ENCODE data around the gene ABCA13.

The ABCA13 gene

DNA sequence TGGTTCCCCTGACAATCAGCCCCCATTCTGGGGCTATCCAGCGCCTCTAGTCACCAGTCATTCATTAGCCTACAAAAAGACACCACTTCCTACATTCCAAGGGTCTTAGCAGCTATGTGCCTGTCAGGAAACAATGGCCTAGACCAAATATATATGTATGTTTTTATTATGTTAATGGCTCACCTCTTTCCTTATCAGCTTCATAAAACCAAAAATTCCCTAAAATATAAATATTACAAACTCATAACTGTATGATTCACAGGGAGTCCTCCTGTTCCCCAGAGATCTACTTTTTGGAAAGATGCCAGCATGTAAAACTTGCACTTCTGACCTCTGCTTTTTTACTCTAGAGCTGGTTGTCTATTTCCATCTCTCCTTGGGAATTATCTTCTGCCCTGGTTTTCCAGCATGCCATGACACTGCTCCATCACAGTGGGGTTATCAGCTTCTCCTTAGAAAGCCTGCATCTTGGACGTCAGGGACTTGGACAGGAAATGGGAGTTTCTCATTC lies 79.2 kb downstream of the ABCA13 start:
- no peak for DNase-seq

DNA sequence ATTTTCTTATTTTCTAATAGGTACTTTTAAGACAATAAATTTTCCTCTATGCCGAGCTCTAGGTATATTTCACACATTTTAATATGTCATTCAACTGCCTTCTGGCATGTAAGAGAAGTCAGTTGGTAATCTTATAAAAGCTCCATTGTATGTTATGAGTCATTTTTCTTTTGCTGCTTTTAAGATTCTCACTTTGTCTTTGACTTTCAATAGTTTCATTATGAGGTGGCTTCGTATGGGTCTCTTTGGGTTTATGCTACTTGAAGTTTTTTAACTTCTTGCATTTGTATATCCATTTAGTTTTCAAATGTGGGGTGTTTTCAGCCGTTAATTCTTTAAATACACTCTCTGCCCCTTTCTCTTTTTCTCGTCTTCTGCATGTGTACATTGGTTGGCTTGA lies 80.5 kb downstream of the ABCA13 start:
- no peak for DNase-seq

DNA sequence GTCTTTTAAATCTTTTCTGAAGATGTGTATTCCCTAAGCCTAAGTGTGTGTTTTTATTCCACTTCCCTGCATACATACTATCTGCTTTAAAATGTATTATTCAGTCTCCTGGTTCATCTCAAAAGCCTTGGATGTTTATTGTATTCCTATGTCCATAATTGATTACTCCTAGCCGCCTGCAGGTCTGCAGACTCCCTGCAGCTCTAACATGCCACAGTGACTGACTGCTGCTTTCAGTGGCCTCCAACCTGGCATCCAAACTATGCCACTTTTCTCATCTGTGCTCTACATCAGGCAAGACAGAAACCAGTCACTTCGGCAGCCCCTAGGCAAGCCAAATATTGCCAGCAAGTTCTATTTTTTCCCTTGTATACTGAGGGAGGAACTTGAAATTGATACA lies 81.7 kb downstream of the ABCA13 start:
- no peak for DNase-seq

DNA sequence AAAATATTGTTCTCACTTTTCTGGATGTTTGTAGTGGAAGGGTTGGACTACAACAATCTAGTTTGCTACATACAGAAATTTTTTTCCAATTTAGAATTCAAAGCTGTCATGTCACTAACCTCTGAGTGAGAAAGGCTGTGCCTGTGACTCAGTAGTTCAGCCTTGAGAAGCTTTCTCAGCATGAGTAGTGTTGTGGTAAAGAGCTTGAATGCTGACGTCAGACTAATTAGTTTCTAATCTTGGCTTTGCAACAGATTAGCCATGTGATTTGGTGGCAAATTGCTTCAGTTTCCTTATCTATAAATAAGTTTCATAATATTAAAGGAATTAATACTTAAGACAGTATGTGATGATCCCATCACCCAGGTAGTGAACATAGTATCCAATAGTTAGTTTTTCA lies 83.8 kb downstream of the ABCA13 start:
- DNase-seq = peak; percentile 7

DNA sequence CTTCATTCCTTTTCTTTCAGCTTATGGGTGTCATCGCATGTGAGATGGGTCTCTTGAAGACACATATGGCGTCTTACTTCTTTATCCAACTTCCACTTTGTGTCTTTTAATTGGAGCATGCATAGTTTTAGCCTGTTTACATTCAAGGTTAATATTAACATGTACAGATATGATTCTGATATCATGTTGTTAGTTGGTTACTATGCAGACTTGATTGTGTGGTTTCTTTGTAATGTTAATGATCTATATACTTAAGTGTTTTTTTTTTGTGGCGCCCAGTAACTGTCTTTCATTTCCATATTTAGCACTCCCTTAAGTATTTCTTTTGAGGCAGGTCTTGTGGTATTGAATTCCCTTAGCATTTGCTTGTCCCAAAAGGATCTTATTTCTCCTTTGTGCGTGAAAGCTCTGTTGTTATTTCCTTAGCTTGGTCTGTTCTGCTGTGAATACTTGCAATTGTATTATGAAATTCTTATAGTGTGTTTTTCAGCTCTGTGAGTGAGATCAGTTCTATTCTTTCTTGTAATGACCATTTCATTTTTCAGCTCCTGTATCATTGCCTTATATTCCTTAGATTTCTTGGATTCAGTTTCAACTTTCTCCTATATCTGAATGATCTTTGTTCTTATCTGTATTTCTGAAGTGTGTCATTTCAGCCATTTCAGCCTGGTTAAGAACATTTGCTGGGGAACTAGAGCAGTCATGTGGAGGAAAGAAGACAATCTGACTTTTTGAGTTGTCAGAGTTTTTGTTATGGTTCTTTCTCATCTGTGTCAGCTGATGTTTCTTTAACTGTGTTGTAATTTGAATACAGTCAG lies 88.4 kb downstream of the ABCA13 start:
- no peak for DNase-seq

DNA sequence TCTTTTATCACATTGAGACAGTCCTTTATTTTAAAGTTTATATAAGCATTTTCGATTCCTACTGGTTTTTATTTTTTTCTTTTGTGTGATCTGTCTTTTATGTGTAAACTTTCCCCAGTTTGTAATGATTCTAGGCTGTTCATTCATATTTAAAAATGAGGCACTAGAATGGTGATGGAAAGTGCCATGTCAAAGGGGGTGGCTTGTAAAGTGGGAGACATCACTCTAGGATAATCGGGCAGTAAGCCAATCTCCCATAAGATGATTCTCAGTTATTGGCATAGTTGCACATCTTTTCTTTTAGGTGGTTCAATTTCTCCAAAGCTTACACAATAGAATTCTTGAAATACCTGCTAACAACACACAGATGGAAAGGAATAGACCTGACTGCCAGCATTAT lies 90.4 kb downstream of the ABCA13 start:
- DNase-seq = no peak

DNA sequence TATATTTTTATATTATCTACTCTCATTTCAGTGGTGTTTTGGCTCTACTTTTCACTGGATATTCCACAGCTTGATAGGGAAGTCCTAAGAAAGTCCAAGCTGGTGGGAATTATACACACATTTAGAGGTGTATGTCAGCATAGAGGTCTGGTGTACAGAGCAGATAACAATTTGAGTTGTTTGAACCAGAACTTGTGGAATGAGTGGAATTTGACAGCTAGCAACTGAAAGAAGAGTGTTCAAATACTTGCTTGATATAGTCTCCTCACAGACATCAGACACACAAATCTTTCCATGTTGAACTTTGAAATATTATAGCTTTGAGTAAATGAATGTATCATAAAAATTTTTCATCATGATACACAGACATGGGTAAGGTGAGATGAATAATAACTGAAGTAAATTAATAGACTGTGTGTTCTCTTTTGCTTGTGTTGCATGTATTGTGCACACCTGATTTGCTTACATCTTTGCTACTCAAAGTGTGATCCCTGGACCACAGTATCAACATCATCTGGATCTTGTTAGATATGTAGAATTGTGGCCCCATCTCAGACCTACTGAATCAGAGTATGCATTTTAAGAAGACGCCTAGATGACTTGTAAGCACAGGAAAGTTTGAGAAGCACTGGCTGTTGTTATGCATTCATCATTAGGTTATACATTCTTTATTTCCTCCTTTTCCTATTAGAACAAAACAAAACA lies 91.5 kb downstream of the ABCA13 start:
- no peak for DNase-seq

DNA sequence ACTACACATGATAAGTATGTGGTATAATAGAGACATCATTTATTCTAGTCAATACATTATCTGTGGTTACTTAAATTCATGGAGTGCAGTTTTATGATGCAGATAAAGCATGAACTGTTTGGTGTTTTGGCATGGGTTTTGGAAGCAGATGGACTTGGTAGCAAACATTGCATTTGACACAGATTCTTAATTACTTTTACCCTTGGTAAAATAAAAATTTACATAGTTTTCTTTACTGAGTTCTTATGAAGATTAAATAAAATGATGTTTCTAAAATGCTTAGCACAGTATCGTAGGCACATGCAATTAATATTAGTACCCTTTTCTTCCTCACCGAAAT lies 92.0 kb downstream of the ABCA13 start:
- DNase-seq = no peak

DNA sequence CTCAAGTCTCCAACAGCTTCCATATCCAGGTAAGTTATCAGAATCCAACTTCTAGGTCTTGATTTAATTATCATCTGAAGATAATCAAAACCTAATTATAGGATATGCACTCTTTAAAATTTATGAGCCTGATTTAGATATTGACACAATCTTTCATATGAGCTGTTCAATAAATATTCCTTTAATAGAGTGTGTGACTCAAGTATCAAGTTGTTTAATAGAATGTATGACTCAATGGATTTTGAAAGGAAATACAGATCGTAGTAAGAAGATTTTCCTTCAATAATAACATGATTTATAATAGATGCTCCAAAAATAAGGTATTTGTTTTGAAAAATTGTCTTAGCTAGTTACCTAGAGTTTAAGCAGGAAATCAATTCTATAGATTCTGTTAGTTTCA lies 97.8 kb downstream of the ABCA13 start:
- no peak for DNase-seq

DNA sequence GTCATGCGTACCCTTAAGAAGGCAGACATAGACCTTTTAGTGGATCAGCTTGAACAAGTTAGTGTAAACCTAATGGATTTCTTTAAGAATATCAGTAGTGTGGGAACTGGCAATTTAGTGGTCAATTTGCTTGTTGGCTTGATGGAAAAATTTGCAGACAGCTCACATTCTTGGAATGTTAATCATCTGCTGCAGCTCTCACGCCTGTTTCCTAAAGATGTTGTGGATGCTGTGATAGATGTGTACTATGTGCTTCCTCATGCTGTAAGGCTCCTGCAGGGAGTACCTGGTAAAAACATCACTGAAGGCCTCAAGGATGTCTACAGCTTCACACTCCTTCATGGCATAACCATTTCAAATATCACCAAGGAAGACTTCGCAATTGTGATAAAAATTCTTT lies 103.4 kb downstream of the ABCA13 start:
- no peak for DNase-seq

DNA sequence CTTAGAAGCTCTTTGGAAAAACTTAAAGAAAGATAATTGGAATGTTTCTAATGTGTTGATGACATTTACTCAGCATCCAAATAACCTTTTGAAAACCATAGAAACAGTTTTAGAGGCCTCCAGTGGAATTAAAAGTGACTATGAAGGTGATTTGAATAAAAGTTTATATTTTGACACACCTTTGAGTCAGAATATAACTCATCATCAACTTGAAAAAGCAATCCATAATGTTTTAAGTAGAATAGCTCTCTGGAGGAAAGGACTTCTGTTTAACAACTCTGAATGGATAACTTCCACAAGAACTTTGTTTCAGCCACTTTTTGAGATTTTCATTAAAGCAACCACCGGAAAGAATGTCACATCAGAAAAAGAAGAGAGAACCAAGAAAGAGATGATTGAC lies 108.2 kb downstream of the ABCA13 start:
- DNase-seq = no peak

DNA sequence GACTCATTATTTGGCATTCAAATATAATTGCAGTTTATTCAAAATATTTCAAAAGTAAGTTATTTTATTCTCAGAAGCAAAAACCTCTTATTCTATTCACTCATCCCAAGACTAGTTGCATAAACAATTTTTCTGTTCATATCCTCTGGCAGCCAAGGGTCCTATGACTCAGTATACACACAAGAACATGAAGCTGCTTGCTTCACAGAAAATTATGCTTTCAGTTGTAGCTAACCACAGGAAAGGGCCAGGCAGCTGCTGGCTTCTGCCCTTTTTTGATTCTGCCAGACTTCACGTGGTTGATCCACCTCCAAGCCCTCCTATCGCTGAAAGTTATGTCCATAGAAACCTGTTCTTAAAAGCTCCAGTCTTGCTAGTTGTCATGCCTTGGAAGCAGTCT lies 108.8 kb downstream of the ABCA13 start:
- DNase-seq = peak; percentile 65

DNA sequence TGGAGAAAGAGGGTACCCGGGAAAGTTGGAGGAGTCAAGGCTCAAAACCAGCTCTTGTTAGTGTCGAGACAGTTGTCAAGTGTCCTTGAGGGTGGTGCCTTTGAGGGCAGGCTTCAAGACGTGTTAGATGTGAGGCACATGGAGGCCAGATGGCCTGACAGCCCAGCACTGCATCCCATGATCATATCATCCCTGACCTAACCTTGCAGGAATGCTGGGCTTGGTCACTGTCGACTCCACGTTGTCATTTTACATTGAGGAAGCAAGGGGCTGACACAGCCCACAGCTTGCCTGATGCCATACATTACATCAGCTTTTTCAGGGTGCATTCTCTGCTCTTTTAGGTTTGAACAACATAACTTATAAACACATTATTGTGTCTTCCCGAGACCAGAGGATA lies 114.1 kb downstream of the ABCA13 start:
- DNase-seq = no peak

DNA sequence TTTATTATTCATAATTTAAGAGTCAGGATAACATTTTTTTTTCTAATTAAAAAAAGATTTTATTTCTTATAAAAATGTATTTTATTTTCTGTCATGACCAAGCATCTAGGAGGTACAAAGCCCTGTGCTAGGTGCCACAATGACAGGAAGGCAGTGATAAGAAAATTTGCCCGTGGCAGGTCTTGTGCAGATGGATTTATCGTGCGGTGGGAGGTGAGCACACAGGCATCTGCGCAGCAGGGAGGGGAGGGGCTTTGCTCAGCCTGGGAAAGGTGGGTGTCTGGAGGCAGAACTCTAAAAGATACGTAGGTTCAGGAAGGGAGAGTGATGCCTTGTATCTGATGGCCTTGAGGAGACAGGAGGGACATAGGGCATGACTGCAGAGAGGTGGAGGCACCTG lies 115.6 kb downstream of the ABCA13 start:
- no peak for DNase-seq

DNA sequence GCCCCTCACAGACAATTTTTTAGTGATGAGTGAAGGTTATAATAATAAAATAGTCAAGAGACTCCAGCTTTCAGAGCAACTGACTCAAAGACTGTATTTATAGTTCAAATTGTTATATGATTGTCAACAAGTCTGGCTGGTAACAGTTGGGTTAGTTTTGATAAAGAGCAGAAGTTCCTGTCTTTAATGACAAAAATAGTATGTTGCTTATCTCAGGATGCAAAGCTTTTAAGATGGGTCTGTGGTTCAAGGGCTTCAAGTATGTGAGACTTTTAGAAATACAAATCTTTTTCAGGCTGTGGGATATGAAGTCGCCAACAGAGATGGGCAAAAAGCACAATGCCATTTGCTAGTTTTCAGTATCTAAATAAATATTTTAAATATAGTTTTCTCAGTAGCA lies 118.4 kb downstream of the ABCA13 start:
- DNase-seq = peak; percentile 70

DNA sequence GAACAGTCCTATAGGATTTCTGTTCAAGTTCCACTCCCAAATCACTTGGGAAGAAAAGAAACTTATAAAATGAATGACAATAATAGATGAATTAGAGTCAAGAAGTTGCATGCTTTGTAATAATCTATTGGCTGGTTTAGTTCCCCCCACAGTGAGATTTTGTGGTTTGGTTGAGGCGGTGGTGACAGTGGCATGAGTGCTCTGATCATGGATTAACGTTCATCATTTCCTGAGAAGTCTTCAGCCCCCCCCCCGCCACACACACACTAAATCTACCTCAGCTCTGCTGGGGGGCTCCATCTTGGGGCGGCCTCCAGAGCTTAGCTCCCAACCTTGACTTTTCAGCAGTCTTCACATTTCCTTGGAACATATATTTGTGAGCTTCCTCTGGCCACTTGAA lies 121.7 kb downstream of the ABCA13 start:
- DNase-seq = peak; percentile 31

DNA sequence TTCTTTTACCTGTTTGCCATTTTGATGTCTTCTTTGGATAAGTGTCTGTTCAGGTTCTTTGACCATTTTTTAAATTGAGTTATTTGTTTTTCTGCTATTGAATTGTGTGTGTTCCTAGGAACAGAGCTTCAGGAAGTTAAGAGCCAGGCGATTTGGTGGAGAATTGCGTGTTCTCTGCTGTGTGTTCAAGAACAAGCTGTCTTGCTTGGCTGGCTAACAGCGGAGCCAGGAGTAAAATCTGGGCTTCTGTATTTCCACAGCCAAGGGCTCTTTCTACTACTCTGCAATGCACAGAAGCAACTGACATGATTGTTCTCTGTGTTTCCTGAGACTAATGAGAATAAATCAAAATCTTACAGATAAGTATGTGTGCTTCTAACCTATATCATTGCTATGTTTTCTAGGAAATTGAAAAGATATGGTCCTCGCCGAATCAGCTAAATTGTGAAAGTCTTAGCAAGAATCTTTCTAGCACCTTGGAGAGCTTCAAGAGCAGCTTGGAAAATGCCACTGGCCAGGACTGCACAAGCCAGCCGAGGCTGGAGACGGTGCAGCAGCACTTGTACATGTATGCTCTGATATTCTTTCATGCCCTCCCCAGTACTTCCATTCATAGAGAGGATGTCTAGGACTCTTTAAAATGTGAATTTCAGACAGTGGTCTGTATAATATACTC lies 124.2 kb downstream of the ABCA13 start:
- no peak for DNase-seq

DNA sequence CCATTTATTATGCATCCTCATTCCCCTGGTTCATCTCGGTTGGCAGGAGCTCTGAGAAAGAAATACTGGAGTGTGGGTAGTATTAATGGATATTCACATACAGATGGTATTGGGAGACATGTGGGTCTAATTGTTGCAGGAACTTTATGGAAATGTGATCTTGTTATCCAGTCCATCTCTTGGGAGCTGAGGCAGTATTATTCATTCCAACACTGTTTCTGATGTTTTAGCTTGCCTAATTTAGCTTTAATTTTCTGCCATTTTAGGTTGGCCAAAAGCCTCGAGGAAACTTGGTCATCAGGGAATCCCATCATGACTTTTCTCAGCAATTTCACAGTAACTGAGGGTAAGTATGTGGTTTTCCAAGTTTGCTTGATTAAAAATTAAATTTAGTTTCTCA lies 125.7 kb downstream of the ABCA13 start:
- no peak for DNase-seq

DNA sequence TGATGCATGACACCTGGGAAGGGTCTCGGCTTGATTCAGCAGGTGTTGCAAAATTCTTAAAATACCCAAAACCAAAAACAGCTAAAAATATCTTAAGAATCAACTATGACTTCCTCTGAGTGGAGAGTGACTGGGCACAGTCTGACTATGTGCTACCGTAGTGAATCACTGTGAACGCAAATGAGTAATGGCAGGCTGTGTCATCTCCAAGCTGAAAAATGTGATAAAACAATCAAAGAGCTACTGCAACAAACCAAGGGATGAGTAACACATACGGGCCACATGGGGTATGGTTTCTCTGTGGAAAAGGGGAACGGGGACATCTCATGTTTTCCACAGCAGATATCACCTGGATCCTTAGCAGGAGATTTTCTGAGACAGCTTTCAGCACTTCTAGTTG lies 127.5 kb downstream of the ABCA13 start:
- DNase-seq = no peak

DNA sequence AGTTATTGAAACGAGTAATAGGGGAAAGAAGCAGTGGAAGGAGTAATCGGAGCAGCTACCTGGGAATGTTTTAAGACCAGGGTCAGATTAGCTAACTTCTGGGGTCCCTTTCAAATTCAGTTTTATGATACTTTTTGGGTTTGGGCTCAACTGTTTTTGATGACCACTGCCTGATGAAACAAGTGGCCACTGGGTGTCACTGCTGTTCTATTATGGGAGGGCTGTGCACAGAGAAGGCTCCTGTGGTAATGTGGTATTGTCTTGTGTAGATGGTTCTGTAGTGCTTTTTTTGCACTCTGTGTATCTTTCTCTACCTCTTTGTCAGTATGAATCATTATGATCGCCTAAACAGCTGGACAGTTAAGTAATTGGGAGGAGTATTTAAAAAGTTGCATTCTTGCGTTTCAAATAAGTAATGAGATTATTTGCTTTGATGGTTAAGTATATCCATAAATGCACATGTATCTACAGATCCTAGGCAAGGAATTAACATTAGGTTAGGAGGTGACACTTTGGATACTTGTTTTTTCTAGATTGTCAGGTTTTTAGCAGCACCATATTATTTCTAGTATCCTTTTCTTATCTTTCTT lies 128.4 kb downstream of the ABCA13 start:
- DNase-seq = peak; percentile 82

DNA sequence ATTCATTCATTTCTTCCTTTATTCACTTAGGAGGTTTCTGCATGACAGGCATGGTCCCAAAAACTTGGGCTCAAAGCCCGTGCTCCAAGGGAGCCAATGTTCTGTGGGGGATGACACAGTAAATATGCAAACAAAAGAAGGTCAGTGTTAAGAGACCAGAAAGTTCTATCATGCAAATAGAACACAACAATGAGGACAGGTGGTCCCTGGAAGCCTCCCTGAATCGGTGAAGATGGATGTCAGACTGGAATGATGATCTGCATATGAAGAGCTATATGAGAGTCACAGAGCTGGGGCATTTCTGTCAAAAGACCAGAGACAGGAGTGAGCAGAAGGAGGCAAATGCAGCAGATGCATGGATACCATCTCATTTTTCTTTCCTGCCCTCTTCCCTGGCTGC lies 129.0 kb downstream of the ABCA13 start:
- no peak for DNase-seq

DNA sequence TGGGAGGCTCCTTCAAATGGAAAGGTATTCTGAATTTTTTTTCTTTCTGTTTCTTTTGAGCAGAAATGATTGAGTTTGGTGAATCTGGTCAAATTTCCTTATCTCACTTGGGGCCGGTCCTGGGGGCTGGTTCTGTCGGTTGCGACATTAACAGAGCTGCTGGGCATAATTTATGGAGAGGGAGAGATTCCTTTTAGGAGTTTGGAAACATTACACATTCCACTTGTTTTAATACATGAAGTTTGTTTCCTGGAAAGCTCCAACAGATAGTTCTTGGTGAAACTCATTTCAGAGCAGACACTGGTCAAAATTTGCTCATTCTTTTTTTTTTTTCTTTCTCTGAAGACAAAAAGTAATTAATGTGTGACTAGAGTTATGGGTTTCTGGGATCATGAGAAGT lies 129.9 kb downstream of the ABCA13 start:
- DNase-seq = no peak

DNA sequence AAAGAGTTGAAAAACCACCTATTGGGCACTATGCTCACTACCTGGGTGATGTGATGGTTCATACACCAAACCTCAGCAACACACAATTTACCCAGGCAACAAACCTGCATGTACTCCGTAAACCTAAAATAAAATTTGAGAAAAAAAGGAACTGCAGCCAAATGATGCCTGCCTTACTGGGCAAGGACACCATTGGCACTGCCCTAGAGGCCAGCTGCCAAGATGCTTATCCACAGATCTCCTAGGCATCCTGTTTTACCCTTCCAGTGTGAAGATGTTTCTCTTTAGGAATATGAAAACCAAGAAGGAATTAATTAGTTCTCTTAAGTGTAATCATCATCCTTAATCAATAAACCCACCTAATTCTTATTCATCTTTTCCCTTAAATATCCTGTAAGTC lies 133.4 kb downstream of the ABCA13 start:
- DNase-seq = no peak

DNA sequence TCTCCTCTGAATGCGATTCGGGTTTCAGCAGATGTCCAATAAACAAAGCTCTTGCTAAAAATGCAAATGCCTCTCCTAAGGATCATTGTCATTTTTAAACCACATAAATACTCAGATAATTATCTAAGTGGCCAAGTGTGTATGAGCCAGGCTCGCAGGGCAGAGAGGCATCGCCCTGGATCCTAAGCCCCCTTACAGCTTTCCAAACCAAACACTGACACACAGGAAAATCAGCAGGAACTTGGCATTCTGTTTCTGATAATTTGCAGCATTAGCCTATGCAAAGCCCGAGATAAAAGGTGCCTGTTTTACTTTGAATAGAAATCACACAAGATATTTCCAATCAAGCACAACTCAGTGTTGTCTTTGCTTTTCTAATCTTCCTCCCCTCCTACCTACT lies 134.4 kb downstream of the ABCA13 start:
- no peak for DNase-seq

Data from hematopoietic multipotent progenitor cell treated with erythropoietin and hydrocortisone succinate and interleukin-3 and kit ligand, for 4 days (in vitro differentiated cells).